A673 (cell line): Measurements from ENCODE around the gene GNG12. TPM values are rescaled to one million over a fixed set of nuclear protein-coding genes. Genes with fewer than 3 reads are reported as not detected.

ENCODE experiments used
- BruUV-seq: library from RNA; stranded (reverse); fragments of 400-500 nt; replicated peaks from 2 replicates; lab custom pipeline; 2021; lab: Mats Ljungman, UMichigan
- CTCF ChIA-PET: fragments of 300-600 bp; sonication (Branson Sonifier 250); formaldehyde crosslinking; loops from one replicate; lab custom pipeline; 2022; ENCODE audit warnings: antibody characterized with exemption; lab: Charles Lee
- POLR2A ChIA-PET: fragments of 300-600 bp; sonication (Branson Sonifier 250); formaldehyde crosslinking; loops from one replicate; lab custom pipeline; 2022; ENCODE audit warnings: antibody characterized with exemption; ENCODE audit not compliant: low non-redundant PET; lab: Charles Lee
- DNase-seq: peaks from one replicate; pipeline ENCODE4 v3.0.0-alpha.2; 2015; ENCODE audit warnings: low spot score
- H3K27ac ChIP-seq: fragments of 200-600 bp; sonication (generic); 2 replicates; pipeline ENCODE4 v1.5.1; 2016; ENCODE audit warnings: mixed run types, low read depth, mild to moderate bottlenecking, mixed read lengths, antibody characterized with exemption, low read length; ENCODE audit not compliant: poor library complexity, severe bottlenecking
- H3K27me3 ChIP-seq: fragments of 200-600 bp; sonication (generic); replicated peaks from 2 replicates; pipeline ENCODE4 v1.6.1; 2017; ENCODE audit warnings: mixed run types, low read depth, mild to moderate bottlenecking, mixed read lengths, antibody characterized with exemption, low read length; ENCODE audit not compliant: insufficient read depth, poor library complexity
- H3K36me3 ChIP-seq: fragments of 200-600 bp; sonication (generic); 2 replicates; pipeline ENCODE4 v1.6.1; 2016; ENCODE audit warnings: mixed run types, mild to moderate bottlenecking, mixed read lengths, antibody characterized with exemption, low read length; ENCODE audit not compliant: insufficient read depth, poor library complexity, severe bottlenecking
- H3K4me1 ChIP-seq: fragments of 200-600 bp; sonication (generic); 2 replicates; pipeline ENCODE4 v1.6.1; 2017; ENCODE audit warnings: mixed run types, mild to moderate bottlenecking, mixed read lengths, antibody characterized with exemption, low read length; ENCODE audit not compliant: insufficient read depth, poor library complexity, severe bottlenecking
- H3K4me3 ChIP-seq: fragments of 200-600 bp; sonication (generic); 2 replicates; pipeline ENCODE4 v1.5.1; 2016; ENCODE audit warnings: low read depth, mixed run types, mild to moderate bottlenecking, mixed read lengths, low read length; ENCODE audit not compliant: poor library complexity, severe bottlenecking
- H3K9me3 ChIP-seq: fragments of 200-600 bp; sonication (generic); 2 replicates; pipeline ENCODE4 v1.6.1; 2016; ENCODE audit warnings: mixed run types, low read depth, mild to moderate bottlenecking, mixed read lengths, antibody characterized with exemption, low read length; ENCODE audit not compliant: poor library complexity, severe bottlenecking
- CTCF ChIP-seq: fragments of 300-800, 200-600 bp; sonication (generic); conservative IDR thresholded peaks from 2 replicates; pipeline ENCODE4 v1.5.1; 2017; ENCODE audit warnings: low read depth, mild to moderate bottlenecking, antibody characterized with exemption, low read length, moderate library complexity, mixed read lengths
- EZH2 ChIP-seq: fragments of 200-600 bp; sonication (generic); IDR thresholded peaks from 2 replicates; pipeline ENCODE4 v1.6.1; 2017; ENCODE audit warnings: borderline replicate concordance, low read depth, mild to moderate bottlenecking, mixed read lengths, antibody characterized with exemption, low read length; ENCODE audit not compliant: poor library complexity, severe bottlenecking
- intact Hi-C: fragments of 100-400 bp; cut with micrococcal nuclease; formaldehyde crosslinking; loops from one replicate; pipeline ENCODE4 v1.10.0; 2022; ENCODE audit not compliant: unreplicated experiment
- total RNA-seq: library from RNA; stranded (reverse); gene quantifications from 2 replicates; pipeline ENCODE4 v1.2.3, GENCODE V29; 2021

Gene GNG12
- total RNA-seq, 1 experiment from 2014 or later = 54.8 TPM

GRCh38 chr1:67791686-67792085, 41.6 kb downstream of the GNG12 start:
- TF ChIP-seq EZH2 = no peak
- H3K9me3 ChIP-seq = no peaks in the 10 kb centered on the region
- no peak for DNase-seq
- intact Hi-C loops = no loop called here
- POLR2A ChIA-PET = no interaction called here
- no peaks in the 10 kb centered on the region for H3K27me3 ChIP-seq
- H3K27ac ChIP-seq = no peak overlapping the region
- no peaks in the 10 kb centered on the region for H3K4me1 ChIP-seq
- CTCF ChIA-PET = no interaction called here
- no TSS peak for BruUV-seq
- no peaks in the 10 kb centered on the region for H3K36me3 ChIP-seq
- no peak overlapping the region for H3K4me3 ChIP-seq

GRCh38 chr1:67791261-67791660, 42.0 kb downstream of the GNG12 start:
- H3K4me3 ChIP-seq = no peak overlapping the region
- no peak overlapping the region for H3K27ac ChIP-seq
- ChIA-PET POLR2A (no interaction called here), CTCF (no interaction called here)
- H3K27me3 ChIP-seq = no peaks in the 10 kb centered on the region
- intact Hi-C loops = no loop called here
- DNase-seq = no peak
- peaks cover under 1% of the 10 kb centered on the region for H3K4me1 ChIP-seq
- BruUV-seq = no TSS peak
- H3K36me3 ChIP-seq = no peaks in the 10 kb centered on the region
- no peaks in the 10 kb centered on the region for H3K9me3 ChIP-seq
- no peak for TF ChIP-seq CTCF
- no peak for TF ChIP-seq EZH2

- H3K4me3 ChIP-seq = no peak overlapping the region
- peaks cover 5% of the 10 kb centered on the region for H3K4me1 ChIP-seq
- CTCF ChIA-PET = no interaction called here
- H3K27me3 ChIP-seq = no peaks in the 10 kb centered on the region
- intact Hi-C loops = no loop called here
- no peaks in the 10 kb centered on the region for H3K9me3 ChIP-seq
- BruUV-seq = no TSS peak
- H3K27ac ChIP-seq = no peak overlapping the region
- DNase-seq = no peak
- POLR2A ChIA-PET = no interaction called here
- H3K36me3 ChIP-seq = no peaks in the 10 kb centered on the region
- TF ChIP-seq EZH2 (no peak), CTCF (no peak)
Observed at GRCh38 chr1:67790201-67790692, 43.0 kb downstream of the GNG12 start.

- DNase-seq = no peak
- Histone ChIP-seq H3K9me3 (no peaks in the 10 kb centered on the region), H3K4me3 (no peak overlapping the region), H3K4me1 (peaks cover 5% of the 10 kb centered on the region), H3K27ac (no peak overlapping the region), H3K27me3 (no peaks in the 10 kb centered on the region), H3K36me3 (no peaks in the 10 kb centered on the region)
- TF ChIP-seq CTCF (no peak), EZH2 (no peak)
- CTCF ChIA-PET = no interaction called here
- intact Hi-C loops = no loop called here
- POLR2A ChIA-PET = no interaction called here
- no TSS peak for BruUV-seq
Observed at GRCh38 chr1:67789551-67789950, 43.7 kb downstream of the GNG12 start.
